COLO668 (cell line): Measurements from ENCODE around the gene SPRR1B.
"Not testable (repeated sequence)": the region's sequence is repeated elsewhere in the genome, so short reads cannot be mapped to it uniquely, and the experiment has no call there.

Source experiments
- DNase-seq: peaks from one replicate; lab custom pipeline; 2025; ENCODE audit not compliant: unreplicated experiment; lab: John Stamatoyannopoulos, UW

The SPRR1B gene

DNA sequence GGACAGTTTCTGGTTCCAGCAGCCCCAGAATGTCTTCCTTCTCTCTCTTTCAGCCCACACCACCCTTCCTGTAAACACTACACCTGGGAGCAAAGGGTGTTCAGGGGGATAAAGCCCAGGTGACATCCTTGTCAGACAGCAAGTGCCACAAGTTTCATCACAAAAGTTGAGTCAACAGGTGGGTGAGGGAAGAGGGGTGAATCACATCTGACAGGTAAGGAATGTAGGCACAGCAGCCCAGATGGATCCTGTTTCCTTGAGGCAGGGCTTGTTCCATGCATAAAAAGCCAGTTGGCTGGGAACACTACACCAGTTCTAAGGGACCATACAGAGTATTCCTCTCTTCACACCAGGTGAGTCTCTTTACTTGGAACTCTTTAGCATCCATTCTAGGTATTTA lies at the start of gene SPRR1B:
Gene SPRR1B (plus strand): TSS at position 309 of the 400 bp plus-strand sequence. CDS start 1,143 bp downstream, outside the sequence.
- no peak for DNase-seq

DNA sequence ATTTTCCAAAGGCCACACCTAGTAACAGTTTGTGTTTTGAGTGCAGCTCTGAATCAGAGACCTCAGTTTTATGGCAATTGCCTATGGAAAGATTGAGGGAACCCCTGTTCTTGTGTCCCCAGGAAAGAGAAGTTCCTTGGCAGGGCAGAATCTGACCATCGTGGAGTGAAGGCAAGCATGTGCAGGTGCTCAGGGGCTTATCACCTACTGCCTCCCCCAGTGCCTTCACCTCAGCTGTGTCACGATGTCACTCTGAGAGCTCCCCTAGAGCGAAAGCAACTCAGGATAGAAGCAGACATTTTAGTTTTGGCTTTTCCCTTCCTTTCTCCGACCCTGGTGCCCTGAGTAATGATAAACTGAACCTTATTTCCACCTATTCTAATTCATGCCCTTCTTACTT lies 48.9 kb upstream of the SPRR1B start:
- DNase-seq = no peak

DNA sequence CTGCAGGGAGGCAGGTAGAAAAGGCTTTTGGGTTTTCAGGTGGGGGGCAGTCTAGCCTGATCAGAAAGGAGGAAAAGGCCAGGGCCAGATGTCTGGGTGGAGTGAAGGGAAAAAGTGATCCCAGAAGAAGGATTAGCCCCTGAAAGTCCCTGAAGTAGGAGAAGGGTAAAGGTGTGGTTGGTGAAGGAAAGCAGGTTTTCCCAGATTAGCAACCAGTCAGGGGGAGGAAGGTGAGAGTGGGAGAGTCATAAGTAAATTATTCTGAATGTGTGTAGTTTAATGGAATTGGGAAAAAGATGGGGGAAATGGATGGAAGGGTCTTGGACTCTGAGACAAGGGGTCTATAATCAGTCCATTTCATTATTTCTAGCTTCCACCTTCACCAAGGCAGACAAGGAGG lies 47.8 kb upstream of the SPRR1B start:
- DNase-seq = no peak

DNA sequence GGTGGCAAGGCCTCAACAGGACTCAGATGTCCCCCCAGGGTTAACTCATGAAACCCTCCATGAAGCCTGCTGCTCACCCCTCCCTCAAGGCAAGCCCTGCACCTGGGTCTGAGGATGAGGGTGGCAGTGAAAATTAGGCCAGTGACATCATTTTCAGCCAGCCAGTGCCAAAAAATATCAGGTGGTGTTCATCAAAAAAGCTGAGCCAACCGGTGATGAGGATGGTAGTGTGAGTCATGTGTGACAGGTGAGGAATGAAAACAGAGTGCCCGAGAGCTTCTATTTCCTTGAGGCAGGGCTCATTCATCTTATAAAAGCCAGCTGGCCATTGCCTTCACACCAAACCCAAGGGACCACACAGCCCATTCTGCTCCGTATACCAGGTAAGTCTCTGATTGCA lies 47.3 kb upstream of the SPRR1B start, which contains the start of gene SPRR1A:
Gene SPRR1A (plus strand): TSS at position 339 of the 400 bp plus-strand sequence. CDS start 1,150 bp downstream, outside the sequence.
- DNase-seq = no peak

DNA sequence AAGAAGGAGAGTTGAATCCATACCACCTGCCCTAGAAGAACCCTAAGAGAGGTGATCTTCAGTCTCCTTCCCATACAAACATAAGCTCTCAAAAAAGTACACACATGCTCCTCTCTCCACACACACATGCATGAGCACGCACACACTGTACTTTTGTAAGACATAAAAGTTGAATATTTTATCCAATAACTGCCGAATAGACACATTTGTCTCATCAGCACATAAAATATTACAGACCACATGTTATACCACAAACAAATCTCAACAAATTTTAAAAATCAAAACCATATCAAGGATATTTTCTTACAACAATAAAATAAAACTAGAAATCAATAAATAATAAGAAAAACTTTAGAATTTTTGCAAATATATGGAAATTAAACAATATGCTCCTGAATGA lies 44.4 kb upstream of the SPRR1B start:
- DNase-seq = no peak

DNA sequence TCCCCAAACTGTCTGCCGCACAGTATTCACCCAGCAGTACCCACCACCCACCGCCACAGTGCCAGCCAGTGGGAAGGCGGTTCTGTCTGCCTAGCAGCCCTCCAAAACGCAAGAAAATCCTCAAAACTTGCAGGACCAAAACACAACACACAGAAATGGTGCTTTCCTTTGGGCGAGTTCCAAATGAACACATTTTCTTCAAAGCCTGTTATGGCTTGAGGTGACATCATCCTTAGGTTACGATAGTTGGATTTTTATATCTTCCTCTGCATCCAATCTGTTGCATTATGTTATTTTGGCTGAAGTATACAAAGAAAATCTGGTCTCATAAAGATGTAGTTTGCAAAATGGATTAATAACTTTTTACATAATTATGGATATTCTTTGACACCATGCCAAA lies 37.8 kb upstream of the SPRR1B start:
- no peak for DNase-seq

DNA sequence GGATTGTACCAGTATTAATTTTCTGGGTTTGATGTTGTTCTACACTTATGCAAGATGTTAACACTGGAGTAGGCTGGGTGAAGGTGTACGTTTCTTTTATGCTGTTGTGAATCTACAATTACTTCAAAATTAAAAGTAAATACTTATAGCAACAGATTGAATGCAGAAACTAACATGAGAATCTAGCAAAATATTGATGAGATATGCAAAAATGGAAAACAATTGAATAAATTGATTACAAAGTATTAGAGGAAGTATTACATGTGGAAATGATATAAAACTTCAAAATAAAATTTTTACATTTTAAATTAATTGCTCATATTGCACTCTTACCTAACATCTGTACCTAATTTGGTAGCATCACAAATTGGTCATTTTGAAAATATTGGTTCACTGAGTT lies 35.2 kb upstream of the SPRR1B start:
- no peak for DNase-seq

DNA sequence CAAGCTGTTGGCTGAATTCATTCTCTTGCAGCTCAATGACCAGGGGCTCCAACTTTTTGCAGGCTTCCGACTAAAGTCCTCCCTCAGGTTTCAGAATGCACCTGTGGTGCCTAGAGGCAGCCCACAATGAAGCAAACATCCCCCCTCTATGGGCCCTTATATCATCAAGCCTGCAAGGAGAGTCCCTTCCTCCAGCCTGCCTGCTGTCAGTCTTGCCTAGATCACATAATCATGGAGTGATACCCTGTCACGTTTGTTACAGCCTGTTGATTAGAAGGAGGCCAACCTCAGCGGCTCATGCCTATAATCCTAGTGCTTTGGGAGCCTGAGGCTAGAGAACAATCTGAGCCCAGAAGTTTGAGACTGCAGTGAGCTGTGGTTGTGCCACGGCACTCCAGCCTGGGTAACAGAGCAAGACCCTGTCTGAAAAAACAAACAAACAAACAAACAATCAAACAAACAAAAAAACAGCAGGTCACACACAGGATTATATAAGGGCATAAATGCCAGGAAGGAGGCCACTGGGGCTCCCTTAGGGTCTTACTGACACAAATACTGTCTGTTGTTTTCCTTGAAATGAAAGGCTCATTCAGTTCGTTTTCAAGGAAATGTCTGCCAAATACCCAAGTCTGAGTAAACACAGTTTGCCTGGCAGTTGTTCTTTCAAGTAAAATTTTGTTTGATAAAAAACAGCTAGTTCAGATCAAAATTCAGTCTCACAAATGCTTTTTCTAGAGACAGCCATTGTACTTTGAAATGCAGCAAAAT lies 34.2 kb upstream of the SPRR1B start:
- no peak for DNase-seq

GRCh38 chr1:152997901-152998300 lies 33.1 kb upstream of the SPRR1B start:
- DNase-seq = no peak

DNA sequence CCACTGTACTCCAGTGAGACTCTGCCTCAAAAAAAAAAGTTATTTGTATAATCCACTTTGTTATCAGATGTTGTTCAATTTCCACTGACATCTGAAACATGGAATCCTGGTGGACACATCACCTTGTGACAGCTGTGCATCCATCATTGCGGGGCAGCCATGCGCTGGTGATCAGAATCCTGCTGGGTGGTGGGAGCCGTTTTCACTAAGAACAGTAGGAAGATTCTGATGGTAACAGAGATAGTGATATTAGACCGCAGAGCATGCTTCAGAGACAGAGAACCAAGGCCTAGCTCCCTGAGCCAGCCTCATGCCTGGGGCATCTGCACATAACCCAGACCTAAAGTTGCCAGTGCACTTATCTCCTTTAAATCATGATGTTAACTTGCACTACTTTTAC lies 32.5 kb upstream of the SPRR1B start:
- no peak for DNase-seq

DNA sequence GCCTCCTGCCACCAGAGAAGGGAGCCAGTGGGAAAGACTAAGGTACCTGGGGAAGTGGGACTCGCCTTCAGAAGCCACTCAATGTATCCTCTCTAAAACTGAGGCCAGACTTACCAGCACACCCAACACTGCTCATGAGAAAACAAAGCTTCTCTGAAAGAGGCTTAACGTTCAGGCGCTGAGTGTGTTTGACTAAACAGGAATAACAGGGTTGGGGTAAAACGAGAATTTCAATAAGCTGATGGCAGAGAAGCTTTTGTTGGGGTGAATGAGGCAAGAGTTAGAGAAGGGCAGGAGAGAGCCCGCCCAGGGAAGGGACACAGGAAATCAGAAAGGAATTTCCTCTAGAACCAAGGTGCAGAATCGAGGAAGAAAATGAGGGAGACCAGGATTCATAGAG lies 31.2 kb upstream of the SPRR1B start:
- DNase-seq = no peak

DNA sequence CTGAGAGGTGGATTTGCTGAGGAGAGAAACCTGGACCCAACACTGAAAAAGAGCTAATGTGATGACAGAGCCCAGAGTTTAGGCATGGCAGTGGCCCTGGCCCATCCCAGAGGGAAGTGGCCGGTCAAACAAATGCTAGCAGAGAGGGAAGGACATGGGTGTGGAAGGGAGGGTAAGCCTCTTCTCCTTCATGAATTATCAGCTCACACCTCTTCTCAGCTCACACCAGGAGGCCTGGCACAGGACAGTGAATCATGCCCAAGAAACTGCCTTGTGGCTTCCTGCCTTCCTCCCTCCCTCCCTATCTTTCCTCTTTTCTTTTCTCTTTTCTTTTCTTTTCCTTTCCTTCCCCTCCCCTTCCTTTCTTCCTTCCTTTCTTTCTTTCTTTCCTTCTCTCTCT lies 30.7 kb upstream of the SPRR1B start:
- no peak for DNase-seq

DNA sequence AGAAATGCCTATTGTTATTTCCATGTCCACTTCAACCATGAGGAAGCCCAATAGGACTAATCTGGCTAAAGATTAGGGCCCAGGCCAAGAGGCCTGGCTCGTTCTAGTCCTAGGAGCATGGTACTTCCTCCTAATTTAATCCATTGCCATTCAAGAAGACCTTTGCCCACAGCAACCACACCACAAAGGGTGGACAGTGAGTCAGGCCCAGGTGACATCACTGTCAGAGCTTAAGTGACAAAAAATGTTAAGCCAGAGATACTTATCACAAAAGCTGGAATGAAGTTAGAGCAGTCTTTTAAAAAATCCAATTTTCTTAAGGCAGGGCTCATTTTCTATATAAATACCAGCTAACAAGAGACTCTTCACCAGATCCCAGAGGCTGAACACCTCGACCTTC lies 29.6 kb upstream of the SPRR1B start, which contains the start of gene SPRR3:
Gene SPRR3 (plus strand): TSS at position 368 of the 400 bp plus-strand sequence. CDS start 1,272 bp downstream, outside the sequence.
- DNase-seq = no peak

DNA sequence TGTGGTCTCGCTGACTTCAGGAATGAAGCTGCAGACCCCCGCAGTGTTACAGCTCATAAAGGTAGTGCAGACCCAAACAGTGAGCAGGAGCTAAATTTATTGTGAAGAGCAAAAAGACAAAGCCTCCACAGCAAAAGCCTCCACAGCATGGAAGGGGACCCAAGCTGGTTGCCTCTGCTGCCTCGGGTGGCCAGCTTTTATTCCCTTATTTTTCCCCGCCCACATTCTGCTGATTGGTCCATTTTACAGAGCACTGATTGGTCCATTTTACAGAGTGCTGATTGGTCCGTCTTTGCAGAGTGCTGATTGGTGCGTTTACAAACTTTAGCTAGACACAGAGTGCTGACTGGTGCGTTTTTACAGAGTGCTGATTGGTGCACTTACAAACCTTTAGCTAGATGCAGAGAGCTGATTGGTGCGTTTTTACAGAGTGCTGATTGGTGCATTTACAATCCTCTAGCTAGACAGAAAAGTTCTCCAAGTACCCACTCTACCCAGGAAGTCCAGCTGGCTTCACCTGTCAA lies 19.7 kb upstream of the SPRR1B start:
- DNase-seq = not testable (repeated sequence)

DNA sequence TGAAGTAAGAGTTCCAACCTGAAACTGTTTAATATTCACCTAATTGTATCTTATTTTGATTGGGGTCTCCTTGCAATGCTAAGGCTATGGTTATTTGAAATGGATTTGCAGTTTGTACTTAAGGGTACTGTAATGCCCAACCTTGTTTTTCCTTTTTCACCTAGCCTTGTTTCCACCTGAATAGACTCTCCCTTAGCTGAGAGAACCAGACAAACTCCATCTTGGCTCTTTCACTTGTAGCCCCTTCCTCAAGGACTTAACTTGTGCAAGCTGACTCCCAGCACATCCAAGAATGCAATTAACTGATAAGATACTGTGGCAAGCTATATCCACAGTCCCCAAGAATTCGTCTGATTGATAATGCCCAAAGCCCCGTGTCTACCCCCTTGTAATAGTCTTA lies 9.2 kb upstream of the SPRR1B start:
- not testable (repeated sequence) for DNase-seq

DNA sequence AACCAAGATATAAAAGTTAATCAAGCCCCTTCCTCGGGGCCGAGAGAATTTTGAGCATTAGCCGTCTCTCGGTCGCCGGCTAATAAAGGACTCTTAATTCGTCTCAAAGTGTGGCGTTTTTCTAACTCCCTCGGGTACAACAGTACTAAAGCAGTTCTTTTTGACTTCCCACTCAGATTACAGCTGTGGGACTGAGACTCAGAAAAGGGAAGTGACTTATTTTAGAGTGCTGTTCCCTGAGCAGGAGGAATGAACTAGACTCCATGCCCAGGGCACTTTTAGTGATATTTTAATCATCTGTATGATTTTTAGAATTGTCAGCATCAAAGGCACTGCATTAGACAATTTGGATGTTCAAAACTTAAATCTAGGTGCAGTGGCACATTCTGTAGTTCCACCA lies 8.7 kb upstream of the SPRR1B start:
- DNase-seq = not testable (repeated sequence)

- no peak for DNase-seq
Measured at GRCh38 chr1:153023109-153023508, 7.9 kb upstream of the SPRR1B start.

DNA sequence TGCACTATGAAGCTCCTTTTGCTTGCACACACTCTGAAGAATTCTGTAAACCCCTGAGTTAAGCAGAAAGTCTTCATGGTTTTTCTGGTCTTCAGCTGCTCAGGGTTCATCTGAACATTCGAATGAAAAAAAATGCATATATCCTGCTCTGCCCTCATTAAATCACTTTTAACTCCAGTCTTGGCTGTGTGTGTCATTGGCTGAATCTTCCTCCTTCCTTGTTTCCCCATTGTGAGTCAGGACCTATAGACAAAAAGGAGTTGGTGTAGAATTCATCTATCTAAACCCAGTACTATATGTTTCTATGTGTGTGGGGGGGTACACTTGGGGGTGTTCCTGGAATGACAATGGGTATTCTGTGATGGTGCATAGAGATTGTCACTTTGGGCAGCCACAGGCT lies 6.6 kb upstream of the SPRR1B start:
- DNase-seq = no peak

DNA sequence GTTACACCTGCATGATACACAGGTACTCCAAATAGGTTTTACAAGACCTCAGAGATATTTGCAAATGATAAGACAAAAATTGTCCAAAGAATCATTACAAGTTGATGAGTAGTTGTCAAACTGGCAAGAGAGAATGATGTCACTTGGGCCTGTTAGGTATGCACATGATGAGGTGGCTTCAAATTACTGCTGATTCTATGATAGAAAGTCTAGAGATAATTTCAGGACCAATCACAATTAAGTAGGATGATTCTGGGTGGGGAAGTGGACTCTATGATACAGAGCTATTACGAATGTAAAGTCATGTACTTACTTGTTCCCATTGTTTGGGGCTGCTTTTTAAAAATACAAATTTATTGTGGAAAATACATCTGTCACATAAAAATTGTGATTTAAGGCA lies 5.2 kb upstream of the SPRR1B start:
- DNase-seq = no peak

DNA sequence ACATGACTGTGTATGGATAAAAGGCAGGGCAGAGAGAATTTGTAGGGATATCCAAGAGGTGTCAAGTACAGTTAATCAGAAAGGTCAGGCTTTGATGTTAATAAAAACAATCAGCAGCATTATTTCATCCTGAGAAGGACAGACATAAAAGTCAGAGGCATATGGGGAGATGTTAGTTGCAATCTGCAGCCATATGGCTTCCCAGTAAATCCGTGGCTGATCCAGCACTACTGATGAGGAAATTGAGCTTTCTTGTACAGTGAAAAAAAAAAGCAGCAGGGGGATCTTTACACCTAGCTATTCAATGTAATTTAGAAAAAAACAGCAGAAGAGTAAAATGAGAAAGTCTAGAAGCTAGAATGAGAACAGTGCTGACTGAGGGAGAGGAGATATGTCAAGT lies 2.2 kb upstream of the SPRR1B start:
- DNase-seq = no peak

GRCh38 chr1:153032073-153032472 lies 1.1 kb downstream of the SPRR1B start:
- no peak for DNase-seq

- DNase-seq = no peak
Measured at GRCh38 chr1:153032677-153033308, 1.8 kb downstream of the SPRR1B start.
